ENCODE results near the gene OAS2.

OAS2 gene

DNA sequence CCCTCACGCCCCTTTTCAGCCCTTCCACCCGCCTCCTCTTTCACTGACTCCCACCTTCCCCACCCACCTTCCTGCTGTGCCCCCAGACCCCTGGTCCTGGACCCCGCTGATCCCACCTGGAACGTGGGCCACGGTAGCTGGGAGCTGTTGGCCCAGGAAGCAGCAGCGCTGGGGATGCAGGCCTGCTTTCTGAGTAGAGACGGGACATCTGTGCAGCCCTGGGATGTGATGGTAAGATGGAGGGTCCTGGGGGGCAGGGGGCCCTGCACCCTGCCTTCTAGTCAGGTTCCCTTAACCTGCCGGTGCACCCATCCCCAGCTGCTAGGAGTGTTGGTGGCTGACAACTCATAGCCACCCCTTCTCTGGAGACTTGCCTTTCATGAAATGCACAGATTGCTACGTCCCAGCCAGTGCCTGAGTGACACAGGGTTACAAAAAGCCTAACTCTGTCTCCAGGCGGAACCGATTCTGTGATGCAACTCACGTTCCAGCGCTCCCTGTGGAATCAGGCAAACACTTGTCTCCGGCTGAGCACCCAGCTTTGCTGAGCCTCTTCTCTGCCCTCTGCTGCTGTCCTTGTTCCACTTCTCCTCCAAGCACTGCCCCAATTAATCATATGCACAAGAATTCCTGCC lies 15.0 kb upstream of the OAS2 start:
- no peaks in the 10 kb centered on the region for H3K27me3 ChIP-seq (ENCODE audit: insufficient read depth, low read length)
- H3K9me3 ChIP-seq (ENCODE audit: low read length), result peaks cover 1% of the 10 kb centered on the region
- no peaks in the 10 kb centered on the region for H3K36me3 ChIP-seq (ENCODE audit: insufficient read depth, low read length)
- H2AFZ ChIP-seq (ENCODE audit: low read depth, low read length), result no peak overlapping the region
- H3K4me3 ChIP-seq (ENCODE audit: low read length), result no peak overlapping the region
- no peaks in the 10 kb centered on the region for H3K4me1 ChIP-seq (ENCODE audit: insufficient read depth, low read length)

DNA sequence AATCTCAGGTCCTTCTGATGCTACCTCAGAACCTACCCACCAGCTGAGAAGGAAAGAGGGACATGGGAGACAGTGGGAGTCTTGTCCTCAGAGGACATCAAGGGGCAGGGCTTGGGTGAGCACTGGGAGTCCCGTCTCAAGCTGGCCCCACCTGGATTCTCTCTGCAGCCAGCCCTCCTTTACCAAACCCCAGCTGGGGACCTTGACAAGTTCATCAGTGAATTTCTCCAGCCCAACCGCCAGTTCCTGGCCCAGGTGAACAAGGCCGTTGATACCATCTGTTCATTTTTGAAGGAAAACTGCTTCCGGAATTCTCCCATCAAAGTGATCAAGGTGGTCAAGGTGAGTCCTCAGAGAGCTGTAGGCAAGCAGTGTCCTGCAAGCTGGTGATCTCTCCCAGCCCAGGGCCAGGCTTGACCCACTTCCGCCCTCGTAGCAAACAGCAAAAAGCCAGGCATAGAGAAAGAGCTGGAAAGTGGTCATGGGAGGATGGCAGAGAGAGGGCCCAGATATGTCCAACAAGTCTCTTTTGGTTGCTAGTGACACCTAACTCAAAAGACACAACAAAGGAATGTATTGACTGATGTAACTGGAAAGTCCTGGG lies 14.2 kb upstream of the OAS2 start:
- peaks cover 1% of the 10 kb centered on the region for H3K9me3 ChIP-seq (ENCODE audit: low read length)
- no peaks in the 10 kb centered on the region for H3K27me3 ChIP-seq (ENCODE audit: insufficient read depth, low read length)
- no peak overlapping the region for H2AFZ ChIP-seq (ENCODE audit: low read depth, low read length)
- no peaks in the 10 kb centered on the region for H3K36me3 ChIP-seq (ENCODE audit: insufficient read depth, low read length)
- H3K4me1 ChIP-seq (ENCODE audit: insufficient read depth, low read length), result no peaks in the 10 kb centered on the region
- no peak overlapping the region for H3K4me3 ChIP-seq (ENCODE audit: low read length)

DNA sequence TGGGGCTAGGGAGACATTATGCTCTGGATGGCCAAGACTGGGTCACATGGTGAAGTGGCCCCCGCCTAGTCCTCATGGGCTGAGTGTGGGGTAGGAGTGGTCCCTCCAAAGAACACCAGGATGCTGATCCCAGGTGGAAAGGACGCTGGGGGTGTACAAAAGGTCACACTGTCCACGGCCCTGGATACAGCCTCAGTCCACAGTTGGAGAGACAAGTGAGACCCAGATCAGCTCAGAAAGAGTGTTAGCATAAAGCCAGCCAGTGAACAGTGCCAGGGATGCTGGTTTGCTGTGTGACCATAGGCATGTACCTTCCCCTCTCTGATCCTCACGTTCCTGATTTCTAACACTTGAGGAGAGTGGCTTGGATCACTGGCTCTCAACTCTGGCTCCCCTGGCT lies 13.4 kb upstream of the OAS2 start:
- no peak overlapping the region for H3K4me3 ChIP-seq (ENCODE audit: low read length)
- peaks cover 1% of the 10 kb centered on the region for H3K9me3 ChIP-seq (ENCODE audit: low read length)
- H3K4me1 ChIP-seq (ENCODE audit: insufficient read depth, low read length), result no peaks in the 10 kb centered on the region
- H2AFZ ChIP-seq (ENCODE audit: low read depth, low read length), result no peak overlapping the region
- H3K27me3 ChIP-seq (ENCODE audit: insufficient read depth, low read length), result no peaks in the 10 kb centered on the region
- no peaks in the 10 kb centered on the region for H3K36me3 ChIP-seq (ENCODE audit: insufficient read depth, low read length)

DNA sequence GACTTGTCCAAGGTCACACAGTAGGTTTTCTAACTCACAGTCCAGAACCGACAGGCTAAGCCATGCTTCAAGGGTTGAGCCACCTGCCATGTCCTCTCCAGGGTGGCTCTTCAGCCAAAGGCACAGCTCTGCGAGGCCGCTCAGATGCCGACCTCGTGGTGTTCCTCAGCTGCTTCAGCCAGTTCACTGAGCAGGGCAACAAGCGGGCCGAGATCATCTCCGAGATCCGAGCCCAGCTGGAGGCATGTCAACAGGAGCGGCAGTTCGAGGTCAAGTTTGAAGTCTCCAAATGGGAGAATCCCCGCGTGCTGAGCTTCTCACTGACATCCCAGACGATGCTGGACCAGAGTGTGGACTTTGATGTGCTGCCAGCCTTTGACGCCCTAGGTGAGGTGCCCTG lies 12.7 kb upstream of the OAS2 start:
- H3K9me3 ChIP-seq (ENCODE audit: low read length), result peaks cover 1% of the 10 kb centered on the region
- no peak overlapping the region for H3K4me3 ChIP-seq (ENCODE audit: low read length)
- H3K4me1 ChIP-seq (ENCODE audit: insufficient read depth, low read length), result no peaks in the 10 kb centered on the region
- no peak overlapping the region for H2AFZ ChIP-seq (ENCODE audit: low read depth, low read length)
- no peaks in the 10 kb centered on the region for H3K27me3 ChIP-seq (ENCODE audit: insufficient read depth, low read length)
- no peaks in the 10 kb centered on the region for H3K36me3 ChIP-seq (ENCODE audit: insufficient read depth, low read length)

DNA sequence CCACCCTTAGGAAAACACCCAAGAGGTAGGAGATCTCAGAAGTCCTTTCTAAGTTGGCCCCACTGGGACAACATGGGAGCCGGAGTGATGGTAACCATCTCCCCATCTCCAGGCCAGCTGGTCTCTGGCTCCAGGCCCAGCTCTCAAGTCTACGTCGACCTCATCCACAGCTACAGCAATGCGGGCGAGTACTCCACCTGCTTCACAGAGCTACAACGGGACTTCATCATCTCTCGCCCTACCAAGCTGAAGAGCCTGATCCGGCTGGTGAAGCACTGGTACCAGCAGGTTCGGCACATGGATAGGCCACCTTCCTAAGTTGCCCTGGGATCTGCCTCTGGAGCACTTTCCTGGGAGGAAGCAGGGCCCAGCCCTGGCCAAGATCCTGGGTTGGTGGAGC lies 11.0 kb upstream of the OAS2 start:
- Histone ChIP-seq H3K9me3 (ENCODE audit: low read length) (no peaks in the 10 kb centered on the region), H3K36me3 (ENCODE audit: insufficient read depth, low read length) (no peaks in the 10 kb centered on the region), H3K27me3 (ENCODE audit: insufficient read depth, low read length) (peaks cover 5% of the 10 kb centered on the region), H3K4me3 (ENCODE audit: low read length) (no peak overlapping the region), H2AFZ (ENCODE audit: low read depth, low read length) (no peak overlapping the region), H3K4me1 (ENCODE audit: insufficient read depth, low read length) (no peaks in the 10 kb centered on the region)

DNA sequence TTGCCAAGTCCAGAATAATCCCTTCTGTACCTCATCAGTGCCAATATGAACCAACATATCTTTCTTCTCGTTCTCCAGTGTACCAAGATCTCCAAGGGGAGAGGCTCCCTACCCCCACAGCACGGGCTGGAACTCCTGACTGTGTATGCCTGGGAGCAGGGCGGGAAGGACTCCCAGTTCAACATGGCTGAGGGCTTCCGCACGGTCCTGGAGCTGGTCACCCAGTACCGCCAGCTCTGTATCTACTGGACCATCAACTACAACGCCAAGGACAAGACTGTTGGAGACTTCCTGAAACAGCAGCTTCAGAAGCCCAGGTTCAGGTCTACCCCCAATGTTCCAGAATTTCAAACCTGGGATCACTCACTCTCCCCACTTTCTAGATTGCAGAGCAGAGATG lies 10.5 kb upstream of the OAS2 start:
- Histone ChIP-seq H2AFZ (ENCODE audit: low read depth, low read length) (no peak overlapping the region), H3K9me3 (ENCODE audit: low read length) (no peaks in the 10 kb centered on the region), H3K36me3 (ENCODE audit: insufficient read depth, low read length) (no peaks in the 10 kb centered on the region), H3K4me1 (ENCODE audit: insufficient read depth, low read length) (no peaks in the 10 kb centered on the region), H3K27me3 (ENCODE audit: insufficient read depth, low read length) (peaks cover 5% of the 10 kb centered on the region), H3K4me3 (ENCODE audit: low read length) (no peak overlapping the region)

DNA sequence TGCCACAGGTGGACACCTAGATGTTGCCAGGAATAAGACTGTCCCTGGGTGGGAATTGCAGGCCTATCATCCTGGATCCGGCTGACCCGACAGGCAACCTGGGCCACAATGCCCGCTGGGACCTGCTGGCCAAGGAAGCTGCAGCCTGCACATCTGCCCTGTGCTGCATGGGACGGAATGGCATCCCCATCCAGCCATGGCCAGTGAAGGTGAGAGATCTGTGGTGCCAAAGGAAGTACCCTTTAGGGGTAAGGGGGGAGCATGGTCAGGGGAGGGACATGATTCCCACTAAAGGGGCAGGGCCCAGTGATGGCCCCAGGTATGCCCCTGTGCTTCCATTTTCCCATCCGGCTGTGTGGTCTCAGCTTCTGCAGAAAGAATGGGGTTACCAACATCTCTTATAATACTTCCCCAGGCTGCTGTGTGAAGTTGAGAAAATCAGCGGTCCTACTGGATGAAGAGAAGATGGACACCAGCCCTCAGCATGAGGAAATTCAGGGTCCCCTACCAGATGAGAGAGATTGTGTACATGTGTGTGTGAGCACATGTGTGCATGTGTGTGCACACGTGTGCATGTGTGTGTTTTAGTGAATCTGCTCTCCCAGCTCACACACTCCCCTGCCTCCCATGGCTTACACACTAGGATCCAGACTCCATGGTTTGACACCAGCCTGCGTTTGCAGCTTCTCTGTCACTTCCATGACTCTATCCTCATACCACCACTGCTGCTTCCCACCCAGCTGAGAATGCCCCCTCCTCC lies 8.6 kb upstream of the OAS2 start:
- H3K36me3 ChIP-seq (ENCODE audit: insufficient read depth, low read length), result no peaks in the 10 kb centered on the region
- H2AFZ ChIP-seq (ENCODE audit: low read depth, low read length), result no peak overlapping the region
- no peaks in the 10 kb centered on the region for H3K9me3 ChIP-seq (ENCODE audit: low read length)
- H3K4me3 ChIP-seq (ENCODE audit: low read length), result no peak overlapping the region
- no peaks in the 10 kb centered on the region for H3K4me1 ChIP-seq (ENCODE audit: insufficient read depth, low read length)
- peaks cover 5% of the 10 kb centered on the region for H3K27me3 ChIP-seq (ENCODE audit: insufficient read depth, low read length)

DNA sequence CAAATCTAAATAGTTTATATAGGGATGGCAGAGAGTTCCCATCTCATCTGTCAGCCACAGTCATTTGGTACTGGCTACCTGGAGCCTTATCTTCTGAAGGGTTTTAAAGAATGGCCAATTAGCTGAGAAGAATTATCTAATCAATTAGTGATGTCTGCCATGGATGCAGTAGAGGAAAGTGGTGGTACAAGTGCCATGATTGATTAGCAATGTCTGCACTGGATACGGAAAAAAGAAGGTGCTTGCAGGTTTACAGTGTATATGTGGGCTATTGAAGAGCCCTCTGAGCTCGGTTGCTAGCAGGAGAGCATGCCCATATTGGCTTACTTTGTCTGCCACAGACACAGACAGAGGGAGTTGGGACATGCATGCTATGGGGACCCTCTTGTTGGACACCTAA lies 7.9 kb upstream of the OAS2 start:
- no peaks in the 10 kb centered on the region for H3K4me1 ChIP-seq (ENCODE audit: insufficient read depth, low read length)
- no peaks in the 10 kb centered on the region for H3K9me3 ChIP-seq (ENCODE audit: low read length)
- H3K27me3 ChIP-seq (ENCODE audit: insufficient read depth, low read length), result peaks cover 5% of the 10 kb centered on the region
- H3K36me3 ChIP-seq (ENCODE audit: insufficient read depth, low read length), result no peaks in the 10 kb centered on the region
- H3K4me3 ChIP-seq (ENCODE audit: low read length), result no peak overlapping the region
- H2AFZ ChIP-seq (ENCODE audit: low read depth, low read length), result no peak overlapping the region

DNA sequence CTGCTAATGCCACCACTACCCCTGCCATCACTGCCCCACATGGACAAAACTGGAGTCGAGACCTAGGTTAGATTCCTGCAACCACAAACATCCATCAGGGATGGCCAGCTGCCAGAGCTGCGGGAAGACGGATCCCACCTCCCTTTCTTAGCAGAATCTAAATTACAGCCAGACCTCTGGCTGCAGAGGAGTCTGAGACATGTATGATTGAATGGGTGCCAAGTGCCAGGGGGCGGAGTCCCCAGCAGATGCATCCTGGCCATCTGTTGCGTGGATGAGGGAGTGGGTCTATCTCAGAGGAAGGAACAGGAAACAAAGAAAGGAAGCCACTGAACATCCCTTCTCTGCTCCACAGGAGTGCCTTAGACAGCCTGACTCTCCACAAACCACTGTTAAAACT lies 7.1 kb upstream of the OAS2 start:
- H3K27me3 ChIP-seq (ENCODE audit: insufficient read depth, low read length), result peaks cover 5% of the 10 kb centered on the region
- H3K9me3 ChIP-seq (ENCODE audit: low read length), result no peaks in the 10 kb centered on the region
- H3K4me1 ChIP-seq (ENCODE audit: insufficient read depth, low read length), result no peaks in the 10 kb centered on the region
- H2AFZ ChIP-seq (ENCODE audit: low read depth, low read length), result no peak overlapping the region
- H3K4me3 ChIP-seq (ENCODE audit: low read length), result no peak overlapping the region
- H3K36me3 ChIP-seq (ENCODE audit: insufficient read depth, low read length), result no peaks in the 10 kb centered on the region

DNA sequence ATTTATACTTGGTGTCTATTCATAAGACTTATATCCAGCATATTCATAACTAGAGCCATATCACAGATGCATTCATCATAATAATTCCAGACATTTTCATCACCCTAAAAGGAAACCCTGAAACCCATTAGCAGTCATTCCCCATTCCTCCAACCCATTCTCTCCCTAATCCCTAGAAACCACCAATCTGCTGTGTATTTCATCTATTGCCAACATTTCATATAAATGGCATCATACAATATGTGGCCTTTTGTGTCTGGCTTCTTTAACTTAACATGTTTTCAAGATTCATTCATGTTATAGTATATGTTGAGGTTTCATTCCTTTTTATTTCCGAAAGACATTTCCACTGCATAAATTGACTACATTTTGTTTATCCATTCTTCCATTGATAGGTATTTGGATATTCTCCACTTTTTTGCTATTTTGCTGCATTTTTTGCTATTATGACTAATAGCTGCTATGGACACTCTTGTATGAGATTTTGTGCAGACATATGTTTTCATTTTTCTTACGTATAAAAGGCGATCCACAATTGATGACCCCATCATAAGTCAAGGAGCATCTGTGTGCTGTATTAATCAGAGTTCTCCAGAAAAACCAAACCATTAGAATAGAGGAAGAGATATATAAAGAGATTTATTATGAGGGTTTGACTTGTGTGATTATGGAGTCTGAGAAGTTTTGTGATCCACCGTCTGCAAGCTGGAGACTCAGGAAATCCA lies 5.1 kb upstream of the OAS2 start:
- Histone ChIP-seq H3K4me3 (ENCODE audit: low read length) (no peak overlapping the region), H3K4me1 (ENCODE audit: insufficient read depth, low read length) (no peaks in the 10 kb centered on the region), H2AFZ (ENCODE audit: low read depth, low read length) (no peak overlapping the region), H3K36me3 (ENCODE audit: insufficient read depth, low read length) (no peaks in the 10 kb centered on the region), H3K27me3 (ENCODE audit: insufficient read depth, low read length) (peaks cover 5% of the 10 kb centered on the region), H3K9me3 (ENCODE audit: low read length) (no peaks in the 10 kb centered on the region)

DNA sequence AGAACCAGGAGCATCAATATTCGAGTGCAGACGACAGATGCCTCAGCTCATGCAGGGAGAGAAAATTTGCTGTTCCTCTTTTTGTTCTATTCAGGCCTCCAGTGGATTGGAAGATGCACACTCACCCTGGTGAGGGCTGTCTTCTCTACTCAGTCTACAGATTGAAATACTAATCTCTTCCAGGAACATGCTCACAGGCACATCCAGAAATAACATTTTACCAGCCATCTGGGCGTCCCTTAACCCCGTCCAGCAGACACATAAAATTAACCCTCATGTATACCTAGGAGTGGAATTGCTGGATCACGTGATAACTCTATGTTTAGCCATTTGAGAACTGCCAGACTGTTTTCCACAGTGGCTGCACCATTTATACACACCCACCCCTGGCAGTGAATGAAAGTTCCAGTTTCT lies 4.5 kb upstream of the OAS2 start:
- peaks cover 5% of the 10 kb centered on the region for H3K27me3 ChIP-seq (ENCODE audit: insufficient read depth, low read length)
- H3K4me1 ChIP-seq (ENCODE audit: insufficient read depth, low read length), result no peaks in the 10 kb centered on the region
- H3K4me3 ChIP-seq (ENCODE audit: low read length), result no peak overlapping the region
- no peak overlapping the region for H2AFZ ChIP-seq (ENCODE audit: low read depth, low read length)
- H3K9me3 ChIP-seq (ENCODE audit: low read length), result no peaks in the 10 kb centered on the region
- no peaks in the 10 kb centered on the region for H3K36me3 ChIP-seq (ENCODE audit: insufficient read depth, low read length)

DNA sequence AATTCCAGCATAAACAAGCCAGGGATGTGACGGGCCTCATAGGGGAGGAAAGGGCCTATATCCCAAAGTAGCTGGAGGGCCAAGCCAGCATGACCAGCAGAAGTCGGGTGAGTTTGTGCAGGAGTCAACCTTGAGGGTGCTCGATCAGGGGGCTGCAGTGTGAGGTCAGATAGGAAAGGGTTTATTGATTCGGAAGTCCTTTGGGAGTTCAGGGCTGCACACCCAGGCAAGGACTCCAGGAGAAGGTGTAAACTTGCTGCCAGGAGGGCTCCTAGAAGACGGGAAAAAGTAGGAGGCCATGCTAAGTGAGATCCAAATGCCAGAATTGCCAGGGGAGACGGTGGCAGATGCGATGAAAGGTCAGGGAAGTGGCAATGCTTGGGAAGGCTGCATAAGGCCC lies 3.4 kb upstream of the OAS2 start:
- no peak overlapping the region for H2AFZ ChIP-seq (ENCODE audit: low read depth, low read length)
- H3K4me3 ChIP-seq (ENCODE audit: low read length), result no peak overlapping the region
- peaks cover 5% of the 10 kb centered on the region for H3K27me3 ChIP-seq (ENCODE audit: insufficient read depth, low read length)
- no peaks in the 10 kb centered on the region for H3K36me3 ChIP-seq (ENCODE audit: insufficient read depth, low read length)
- H3K9me3 ChIP-seq (ENCODE audit: low read length), result no peaks in the 10 kb centered on the region
- no peaks in the 10 kb centered on the region for H3K4me1 ChIP-seq (ENCODE audit: insufficient read depth, low read length)

DNA sequence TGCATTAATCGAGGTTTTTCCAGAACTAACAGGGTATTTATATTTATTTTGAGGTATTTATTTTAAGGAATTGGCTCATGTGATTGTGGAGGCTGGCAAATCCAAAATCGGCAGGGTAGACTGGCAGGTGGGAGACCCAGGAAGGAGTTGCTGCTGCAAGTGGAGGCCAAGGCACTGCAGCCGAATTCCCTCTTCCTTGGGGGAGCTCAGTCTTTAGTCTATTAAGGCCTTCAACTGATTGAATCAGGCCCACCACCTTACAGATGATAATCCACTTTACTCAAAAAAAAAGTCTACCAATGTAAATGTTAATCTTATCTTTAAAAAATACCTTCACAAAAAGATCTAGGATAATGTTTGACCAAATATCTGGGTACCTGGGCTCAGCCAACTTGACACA lies 1.2 kb upstream of the OAS2 start:
- H3K4me1 ChIP-seq (ENCODE audit: insufficient read depth, low read length), result no peaks in the 10 kb centered on the region
- no peak overlapping the region for H2AFZ ChIP-seq (ENCODE audit: low read depth, low read length)
- no peaks in the 10 kb centered on the region for H3K27me3 ChIP-seq (ENCODE audit: insufficient read depth, low read length)
- H3K36me3 ChIP-seq (ENCODE audit: insufficient read depth, low read length), result no peaks in the 10 kb centered on the region
- H3K4me3 ChIP-seq (ENCODE audit: low read length), result no peak overlapping the region
- no peaks in the 10 kb centered on the region for H3K9me3 ChIP-seq (ENCODE audit: low read length)

Data from neuron (in vitro differentiated cells).